Hematopoietic multipotent progenitor cell (in vitro differentiated cells): Measurements from ENCODE around the gene PTPN4. TPM values are rescaled to one million over a fixed set of nuclear protein-coding genes. Genes with fewer than 3 reads are reported as not detected.

Experiments used
- DNase-seq, 3 donors: peaks; one replicate each; pipeline ENCODE4 v3.0.0-alpha.2; 2011 to 2015; ENCODE audit warnings: low read depth in 2 of 3, low spot score in 2 of 3
- total RNA-seq: library from RNA; depleted of rRNA; stranded (reverse); fragments of >200 nt; gene quantifications from one replicate; pipeline ENCODE4 v1.2.3, GENCODE V29; 2012

Gene PTPN4
- total RNA-seq, 1 donor = 32.0 TPM

GRCh38 chr2:119846021-119846420, 86.3 kb downstream of the PTPN4 start:
- DNase-seq = no peak

- DNase-seq = no peak
These were observed 90.3 kb downstream of the PTPN4 start for GRCh38 chr2:119849838-119850565.

GRCh38 chr2:119852214-119852613, 92.5 kb downstream of the PTPN4 start:
- no peak for DNase-seq

- no peak for DNase-seq
These were observed 94.2 kb downstream of the PTPN4 start for GRCh38 chr2:119853777-119854399.

GRCh38 chr2:119856469-119856901, 96.8 kb downstream of the PTPN4 start:
- DNase-seq = no peak

- no peak for DNase-seq
These were observed 98.0 kb downstream of the PTPN4 start for GRCh38 chr2:119857742-119858141.

- DNase-seq = no peak
These were observed 99.8 kb downstream of the PTPN4 start for GRCh38 chr2:119859528-119859927.

- no peak for DNase-seq
These were observed 101.2 kb downstream of the PTPN4 start for GRCh38 chr2:119860924-119861323.

- no peak for DNase-seq
These were observed 102.6 kb downstream of the PTPN4 start for GRCh38 chr2:119862127-119862889.

- peak in 2 of 3 donors; percentile 7 for DNase-seq
These were observed 104.6 kb downstream of the PTPN4 start for GRCh38 chr2:119864318-119864717.

GRCh38 chr2:119871725-119872124, 112.0 kb downstream of the PTPN4 start:
- DNase-seq = no peak

GRCh38 chr2:119873350-119874315, 113.9 kb downstream of the PTPN4 start:
- no peak for DNase-seq

GRCh38 chr2:119879502-119879901, 119.8 kb downstream of the PTPN4 start:
- no peak for DNase-seq

- DNase-seq = no peak
These were observed 129.0 kb downstream of the PTPN4 start for GRCh38 chr2:119888680-119889079.

- no peak for DNase-seq
These were observed 138.1 kb downstream of the PTPN4 start for GRCh38 chr2:119897736-119898395.

- DNase-seq = no peak
These were observed 141.3 kb downstream of the PTPN4 start for GRCh38 chr2:119901013-119901412.

GRCh38 chr2:119910566-119910965, 150.8 kb downstream of the PTPN4 start:
- DNase-seq = no peak

- DNase-seq = no peak
These were observed 154.5 kb downstream of the PTPN4 start for GRCh38 chr2:119914266-119914665.

GRCh38 chr2:119921825-119922224, 162.1 kb downstream of the PTPN4 start:
- DNase-seq = no peak

- DNase-seq = no peak
These were observed 163.0 kb downstream of the PTPN4 start for GRCh38 chr2:119922699-119923098.
